GM12878 (cell line): ENCODE results near the gene ELP2. TPM values are rescaled to one million over a fixed set of nuclear protein-coding genes. Genes with fewer than 3 reads are reported as not detected.

Experiments used
- ATAC-seq: fragments of 200-7000 bp; cut with Tn5 transposase; 3 replicates; pipeline ENCODE4 v1.9.1; 2020; ENCODE audit warnings: mild to moderate bottlenecking, moderate library complexity
- BruUV-seq: library from RNA; stranded (reverse); fragments of 400-500 nt; replicated peaks from 2 replicates; lab custom pipeline; 2021; lab: Mats Ljungman, UMichigan
- CTCF ChIA-PET: fragments of 300-600 bp; sonication (Branson Sonifier 250); formaldehyde crosslinking; extraction: SDS; loops from one replicate; lab custom pipeline; 2021; ENCODE audit warnings: inconsistent platforms; lab: Yijun Ruan, JAX
- POLR2A ChIA-PET: fragments of 350-600 bp; formaldehyde crosslinking; extraction: SDS; loops from one replicate; lab custom pipeline; 2021; ENCODE audit warnings: inconsistent platforms; lab: Charles Lee
- RAD21 ChIA-PET: fragments of 300-600 bp; sonication (Branson Sonifier 250); formaldehyde crosslinking; loops from one replicate; lab custom pipeline; 2023; ENCODE audit warnings: antibody characterized with exemption; ENCODE audit not compliant: unreplicated experiment; lab: Charles Lee
- SMC1A ChIA-PET: fragments of 300-600 bp; sonication (Branson Sonifier 250); formaldehyde crosslinking; loops from one replicate; lab custom pipeline; 2023; ENCODE audit not compliant: unreplicated experiment, uncharacterized antibody; lab: Charles Lee
- DNase-seq: peaks from one replicate; pipeline ENCODE4 v3.0.0-alpha.2; 2011; ENCODE audit warnings: low read depth, low spot score
- FAIRE-seq: peaks from 3 replicates; lab custom pipeline; 2011; peaks lifted over from hg19 to GRCh38; lab: Jason Lieb, UNC
- H2AFZ ChIP-seq: 2 replicates; pipeline ENCODE4 v1.6.0; 2011; ENCODE audit warnings: low read depth, low read length, control low read depth; ENCODE audit not compliant: control insufficient read depth
- H3K27ac ChIP-seq: 2 replicates; pipeline ENCODE4 v1.5.1; 2011; ENCODE audit warnings: control low read depth; ENCODE audit not compliant: control insufficient read depth, insufficient read depth
- H3K27me3 ChIP-seq, 2 experiments: replicated peaks in 1 of 2; 2 replicates each; pipeline versions ENCODE4 v1.6.0 to v1.6.1; 2011; ENCODE audit warnings: low read length in 1 of 2; ENCODE audit not compliant: control insufficient read depth in 2 of 2, insufficient read depth in 2 of 2
- H3K36me3 ChIP-seq, 2 experiments: 2 replicates each; pipeline ENCODE4 v1.5.1; 2011; ENCODE audit warnings: low read length in 1 of 2; ENCODE audit not compliant: control insufficient read depth in 2 of 2, insufficient read depth in 2 of 2
- H3K4me1 ChIP-seq: 2 replicates; pipeline ENCODE4 v1.6.1; 2011; ENCODE audit warnings: mild to moderate bottlenecking, low read length, moderate library complexity, mixed read lengths; ENCODE audit not compliant: control insufficient read depth, insufficient read depth
- H3K4me2 ChIP-seq: 2 replicates; pipeline ENCODE4 v1.6.0; 2011; ENCODE audit warnings: control low read depth; ENCODE audit not compliant: control insufficient read depth, insufficient read depth
- H3K4me3 ChIP-seq: fragments of 200-600 bp; sonication (generic); 2 replicates; pipeline ENCODE4 v1.5.1; 2016
- H3K79me2 ChIP-seq: 2 replicates; pipeline ENCODE4 v1.6.0; 2011; ENCODE audit warnings: low read length; ENCODE audit not compliant: control insufficient read depth, insufficient read depth
- H3K9ac ChIP-seq: 2 replicates; pipeline ENCODE4 v1.8.0; 2011; ENCODE audit warnings: low read length, control low read depth, mixed read lengths; ENCODE audit not compliant: control insufficient read depth, insufficient read depth
- H3K9me3 ChIP-seq: replicated peaks from 3 replicates; pipeline ENCODE4 v1.5.1; 2011; ENCODE audit warnings: mild to moderate bottlenecking, low read length; ENCODE audit not compliant: control insufficient read depth, insufficient read depth
- H4K20me1 ChIP-seq: 2 replicates; pipeline ENCODE4 v1.6.0; 2011; ENCODE audit not compliant: control insufficient read depth, insufficient read depth
- CEBPZ ChIP-seq: fragments of 150-350 bp; IDR thresholded peaks from 2 replicates; pipeline ENCODE4 v1.6.1; 2016; ENCODE audit warnings: low read depth, low read length
- ETV6 ChIP-seq, 2 experiments: fragments of 450-650 bp in 1 of 2; IDR thresholded peaks in 1 of 2; conservative IDR thresholded peaks in 1 of 2; 2 replicates each; pipeline ENCODE4 v1.6.1; 2014; ENCODE audit warnings: antibody characterized with exemption in 1 of 2, borderline replicate concordance in 1 of 2, low read depth in 1 of 2, mild to moderate bottlenecking in 1 of 2, moderate library complexity in 1 of 2
- IKZF2 ChIP-seq, 2 experiments: fragments of 450-650 bp; IDR thresholded peaks; 2 replicates each; pipeline ENCODE4 v1.6.1; 2017; ENCODE audit warnings: mild to moderate bottlenecking in 2 of 2, moderate library complexity in 2 of 2
- PML ChIP-seq: IDR thresholded peaks from 2 replicates; pipeline ENCODE4 v1.6.1; 2012; ENCODE audit warnings: low read length, inconsistent platforms
- POLR2AphosphoS2 ChIP-seq: IDR thresholded peaks from 2 replicates; pipeline ENCODE4 v1.6.1; 2011; ENCODE audit warnings: low read depth, mild to moderate bottlenecking, low read length, improper control_type of control experiment, moderate library complexity
- RCOR1 ChIP-seq: conservative IDR thresholded peaks from 2 replicates; pipeline ENCODE4 v1.6.1; 2012; ENCODE audit warnings: low read depth, low read length, improper control_type of control experiment
- SREBF2 ChIP-seq: IDR thresholded peaks from 2 replicates; pipeline ENCODE4 v1.6.1; 2012; ENCODE audit warnings: mild to moderate bottlenecking, low read length
- YBX1 ChIP-seq: fragments of 450-650 bp; IDR thresholded peaks from 2 replicates; pipeline ENCODE4 v1.6.1; 2016; ENCODE audit warnings: antibody characterized with exemption
- ZBED1 ChIP-seq: IDR thresholded peaks from 2 replicates; pipeline ENCODE4 v1.6.1; 2016; ENCODE audit warnings: borderline replicate concordance
- WGBS: methylation state at CpG from one replicate; pipeline ENCODE4 v1.1.6; 2016; ENCODE audit warnings: low lambda C conversion rate; ENCODE audit not compliant: insufficient replicate concordance, insufficient coverage; ENCODE audit errors: missing lambda C conversion rate; 5-methylcytosine and 5-hydroxymethylcytosine counted together
- in situ Hi-C: fragments of 300-500 bp; cut with MboI; formaldehyde crosslinking; loops from 9 replicates; pipeline ENCODE4 v1.14.3; 2018; ENCODE audit warnings: mixed read lengths
- intact Hi-C: fragments of 100-400 bp; cut with micrococcal nuclease; formaldehyde crosslinking; loops from one replicate; pipeline ENCODE4 v1.14.2; 2022; ENCODE audit not compliant: unreplicated experiment
- polyA plus RNA-seq, 11 experiments: library from polyadenylated mRNA; depleted of rRNA in 4 of 11; unstranded in 6 of 11; stranded (reverse) in 5 of 11; fragments of >200 nt; fragmentation: Nextera tagmentation in 4 of 11; fragmentation: Illumina TruSeq in 1 of 11; extraction: Ambion mirVana in 4 of 11; extraction: Trizol in 1 of 11; gene quantifications; 1 replicate in 1 of 11; 2 replicates in 10 of 11; pipeline versions ENCODE4 v1.2.1 to v1.2.3, GENCODE V29; 2011 to 2016; ENCODE audit warnings: inconsistent platforms in 2 of 11, missing spikeins in 2 of 11, low read depth in 1 of 11
- total RNA-seq, 4 experiments: library from RNA; depleted of rRNA in 3 of 4; stranded (reverse); fragments of >200 nt in 3 of 4; fragmentation: Illumina TruSeq in 1 of 4; extraction: Trizol in 1 of 4; gene quantifications; 2 replicates each; pipeline versions ENCODE4 v1.2.1 to v1.2.3, GENCODE V29; 2013 to 2021

The ELP2 gene
- total and polyA plus RNA-seq, 10 of the 15 experiments (the other 5 are each of a cell fraction or from before 2014, with no cell fraction given): 56.9 to 134 (median 88.5) TPM

GRCh38 chr18:36108601-36109000 lies 21.1 kb upstream of the ELP2 start:
- no peaks in the 10 kb centered on the region for H3K9me3 ChIP-seq
- RAD21 ChIA-PET: no interaction called here
- BruUV-seq: no TSS peak
- H3K4me3 ChIP-seq: no peak overlapping the region
- POLR2A ChIA-PET: no interaction called here
- SMC1A ChIA-PET: interaction anchor here (0.9 kb wide), 1 partner anchor 91 kb away, joined by 5 read pairs; no protein-coding TSS in a partner anchor
- H3K4me2 ChIP-seq: no peak overlapping the region
- no peak overlapping the region for H3K27ac ChIP-seq
- no peak overlapping the region for H2AFZ ChIP-seq
- no peak for FAIRE-seq
- intact Hi-C loops: no loop called here
- H3K27me3 ChIP-seq: no peaks in the 10 kb centered on the region
- in situ Hi-C loops: no loop called here
- no peaks in the 10 kb centered on the region for H3K4me1 ChIP-seq
- TF ChIP-seq ZBED1 (no peak), IKZF2 (IDR thresholded peaks at IDR 0.05) (no peak), YBX1 (no peak), POLR2AphosphoS2 (no peak), PML (no peak), RCOR1 (no peak), SREBF2 (no peak), ETV6 (conservative IDR thresholded peaks at IDR 0.05 in 1 of 2, IDR thresholded peaks at IDR 0.05 in 1 of 2; ENCODE audit: borderline replicate concordance in 1 of 2, low read depth in 1 of 2) (no peak), CEBPZ (no peak)
- no peaks in the 10 kb centered on the region for H4K20me1 ChIP-seq
- DNase-seq: no peak
- WGBS: 98% methylated on average over 5 of the region's 5 CpGs
- CTCF ChIA-PET: interaction anchor here (1.3 to 1.5 kb wide), 2 partner anchors 11 to 176 kb away, joined by 3 read pairs; no protein-coding TSS in a partner anchor
- ATAC-seq: no peak
- H3K9ac ChIP-seq: no peak overlapping the region
- H3K36me3 ChIP-seq: peaks cover 0 to 12% of the 10 kb centered on the region in 2 experiments; a peak in 2 of 4 replicates
- H3K79me2 ChIP-seq: no peaks in the 10 kb centered on the region
